Middle frontal gyrus (tissue), 1 donor: ENCODE measurements around the gene ANKRD33.

ENCODE experiments used
- DNase-seq: peaks from one replicate; pipeline ENCODE4 v3.0.0-alpha.2; 2015; ENCODE audit warnings: low spot score; ENCODE audit errors: extremely low spot score

ANKRD33 gene

GRCh38 chr12:51855586-51856428 is 32.1 kb upstream of the ANKRD33 start:
- DNase-seq: no peak

DNA sequence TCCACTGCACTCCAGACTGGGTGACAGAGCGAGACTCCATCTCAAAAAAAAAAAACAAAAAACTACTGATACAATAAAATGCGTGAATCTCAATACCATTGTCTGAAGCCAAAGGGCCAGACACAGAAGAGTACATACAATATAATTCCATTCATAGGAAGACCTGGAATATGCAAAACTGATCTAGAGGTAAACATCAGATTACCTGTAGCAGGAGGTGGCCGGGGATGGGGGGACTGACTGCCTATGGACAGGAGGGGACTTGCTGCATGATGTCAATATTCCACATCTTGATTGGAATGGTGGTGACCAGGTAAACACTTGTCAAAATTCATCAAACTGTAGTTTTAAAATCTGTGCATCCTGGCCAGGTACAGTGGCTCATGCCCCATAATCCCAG is 26.9 kb upstream of the ANKRD33 start:
- no peak for DNase-seq

DNA sequence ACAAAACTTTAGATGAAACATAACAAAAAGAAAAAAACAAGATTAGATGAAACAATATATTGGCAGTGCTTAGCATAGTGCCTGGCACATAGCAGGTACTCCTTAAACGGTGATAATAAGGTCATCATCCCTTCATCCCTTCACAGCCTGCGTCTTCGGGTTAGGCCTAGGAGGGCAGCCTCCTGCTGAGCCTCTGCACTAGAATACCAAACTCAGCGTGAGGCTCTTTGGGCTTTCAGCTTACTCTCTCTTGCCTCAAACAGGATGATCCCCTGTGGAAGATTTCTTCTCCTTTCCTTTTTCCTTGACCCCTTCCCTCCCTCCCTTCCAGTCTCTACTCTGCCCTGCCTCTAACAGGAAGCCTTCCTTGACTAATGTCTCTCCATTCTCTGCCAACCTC is 25.0 kb upstream of the ANKRD33 start:
- no peak for DNase-seq

GRCh38 chr12:51863363-51863932 is 24.5 kb upstream of the ANKRD33 start:
- no peak for DNase-seq

DNA sequence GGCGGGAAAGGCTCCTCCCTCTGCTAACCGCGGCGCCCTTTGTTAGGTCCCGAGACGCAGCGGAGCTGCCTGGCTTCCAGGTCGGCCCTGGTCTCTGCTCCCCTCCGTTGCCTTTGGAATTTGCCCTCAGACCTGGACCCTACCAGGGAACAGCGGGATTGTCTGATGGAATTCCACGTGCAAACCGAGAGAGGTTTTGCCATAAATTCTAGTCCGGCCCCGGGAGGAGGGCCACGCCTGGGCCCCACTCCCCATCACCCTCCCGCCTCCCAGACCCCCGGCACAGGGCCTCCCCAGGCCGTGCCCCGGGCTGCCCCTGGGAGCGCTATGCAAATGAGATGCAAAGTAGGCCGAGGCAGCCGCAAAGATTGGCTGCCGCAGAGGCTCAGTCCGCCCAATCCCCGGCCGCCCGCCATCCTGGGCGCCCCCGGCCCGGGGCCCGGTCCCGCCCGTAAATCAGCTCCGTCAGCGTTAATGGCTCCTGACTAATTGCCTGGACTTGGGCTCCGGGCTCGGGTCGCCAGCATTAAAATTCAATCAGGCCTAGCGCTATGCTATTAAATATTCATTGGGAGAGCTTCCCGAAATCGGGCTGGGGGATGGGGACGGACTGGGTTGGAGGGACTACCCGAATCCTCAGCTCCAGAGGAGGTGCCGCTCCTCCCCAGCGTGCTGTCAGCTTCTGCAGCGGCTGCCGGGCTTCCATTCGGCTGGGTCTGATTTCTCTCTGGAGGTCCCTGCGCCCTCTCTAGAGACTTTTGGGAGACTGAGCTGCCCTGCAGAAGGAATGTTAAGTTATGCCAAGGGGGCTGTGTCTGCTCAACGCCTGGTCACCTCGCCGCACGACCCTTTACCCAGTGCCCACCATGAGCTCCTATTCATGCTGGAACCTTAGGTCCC is 23.7 kb upstream of the ANKRD33 start:
- no peak for DNase-seq

- DNase-seq: no peak
Measured at GRCh38 chr12:51864833-51865670, 22.9 kb upstream of the ANKRD33 start.

DNA sequence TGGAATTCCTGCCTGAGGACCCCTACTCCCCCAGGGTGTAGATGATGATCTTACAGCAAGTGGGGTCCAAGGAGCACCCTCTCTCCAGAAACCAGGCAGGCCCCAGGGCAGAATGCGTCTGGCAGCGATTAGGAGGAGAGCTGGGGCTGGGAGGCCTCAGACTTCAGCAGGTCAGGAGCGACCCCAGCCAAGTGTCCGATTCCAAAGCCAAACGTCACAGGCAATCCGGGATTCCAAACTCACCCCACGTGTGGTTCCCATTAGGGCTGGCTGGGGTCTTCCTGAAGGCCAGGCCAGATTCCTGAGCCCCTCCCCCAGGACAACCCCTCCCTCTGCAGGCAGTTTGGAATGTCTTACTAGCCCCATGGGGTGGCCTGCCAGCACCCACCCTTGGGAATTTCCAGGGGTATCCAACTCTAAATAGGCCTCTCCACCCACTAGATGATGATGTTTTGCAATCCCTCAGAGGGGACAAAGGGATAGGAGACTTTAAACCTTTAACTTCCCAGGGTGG is 22.1 kb upstream of the ANKRD33 start:
- no peak for DNase-seq

- no peak for DNase-seq
Measured at GRCh38 chr12:51866324-51866723, 21.6 kb upstream of the ANKRD33 start.

GRCh38 chr12:51866762-51867161 is 21.1 kb upstream of the ANKRD33 start:
- no peak for DNase-seq

GRCh38 chr12:51867371-51867770 is 20.5 kb upstream of the ANKRD33 start:
- DNase-seq: no peak

DNA sequence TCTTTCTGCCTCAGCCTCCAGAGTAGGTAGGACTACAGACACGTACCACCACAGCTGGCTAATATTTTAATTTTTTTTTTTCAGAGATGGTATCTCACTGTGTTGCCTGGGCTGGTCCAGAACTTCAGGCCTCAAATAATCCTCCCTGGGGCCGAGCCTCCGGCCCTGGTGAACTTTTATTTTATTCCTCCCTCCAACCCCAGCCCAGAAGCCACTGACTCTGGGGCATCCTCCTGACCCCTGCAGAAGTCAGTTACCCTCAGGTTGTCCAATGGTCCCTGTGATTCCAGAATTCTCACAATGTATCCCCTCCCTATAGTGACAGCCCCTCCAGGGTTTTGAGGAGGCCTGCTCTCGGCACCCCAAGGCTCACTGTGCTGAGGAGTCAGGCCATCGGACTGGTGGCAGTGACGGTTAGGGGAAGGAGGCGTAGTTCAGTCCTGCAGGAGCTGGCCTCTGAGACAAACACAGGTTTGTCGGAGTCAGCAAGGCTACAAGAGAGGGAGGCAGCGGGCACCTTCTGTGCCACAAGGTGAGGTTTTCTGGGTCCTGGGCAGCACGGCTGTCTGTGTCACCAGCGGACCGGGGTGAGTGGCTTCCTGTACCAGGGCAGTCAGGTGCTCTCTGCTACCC is 20.0 kb upstream of the ANKRD33 start:
- DNase-seq: no peak

DNA sequence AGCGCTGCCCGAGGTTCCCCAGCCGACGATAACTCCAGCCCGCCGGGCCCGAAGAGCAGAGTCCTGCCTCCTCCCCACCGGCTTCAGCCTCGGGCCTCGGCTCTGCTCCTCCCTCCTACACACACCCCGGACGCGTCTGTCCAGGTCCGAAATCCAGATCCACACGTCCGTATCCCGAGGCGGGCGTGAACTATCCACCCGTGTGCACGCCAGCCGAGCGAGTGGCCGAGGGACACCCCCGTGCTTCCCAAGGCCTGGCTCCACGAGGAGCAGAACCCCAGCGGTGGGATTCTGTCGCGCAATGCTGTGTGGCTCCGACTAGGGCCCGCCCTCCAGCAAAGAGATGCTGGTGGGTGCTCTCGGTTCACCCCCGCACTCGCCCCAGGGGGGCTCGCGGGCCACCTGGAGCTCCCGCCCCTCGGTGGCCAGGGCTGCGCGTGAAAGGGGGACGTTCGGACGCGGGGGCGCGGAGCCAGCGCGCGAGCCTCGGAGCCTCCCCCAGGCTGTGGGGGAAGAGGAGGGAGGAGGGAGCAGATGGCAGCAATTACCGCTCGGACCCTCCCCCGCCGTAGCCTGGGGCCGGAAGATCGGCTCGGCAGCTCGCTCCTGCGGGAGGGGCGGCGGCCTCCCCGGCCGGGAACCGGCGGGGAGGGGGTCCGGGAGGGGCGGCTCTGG is 18.9 kb upstream of the ANKRD33 start:
- no peak for DNase-seq

- DNase-seq: no peak
Measured at GRCh38 chr12:51869496-51869865, 18.4 kb upstream of the ANKRD33 start.

DNA sequence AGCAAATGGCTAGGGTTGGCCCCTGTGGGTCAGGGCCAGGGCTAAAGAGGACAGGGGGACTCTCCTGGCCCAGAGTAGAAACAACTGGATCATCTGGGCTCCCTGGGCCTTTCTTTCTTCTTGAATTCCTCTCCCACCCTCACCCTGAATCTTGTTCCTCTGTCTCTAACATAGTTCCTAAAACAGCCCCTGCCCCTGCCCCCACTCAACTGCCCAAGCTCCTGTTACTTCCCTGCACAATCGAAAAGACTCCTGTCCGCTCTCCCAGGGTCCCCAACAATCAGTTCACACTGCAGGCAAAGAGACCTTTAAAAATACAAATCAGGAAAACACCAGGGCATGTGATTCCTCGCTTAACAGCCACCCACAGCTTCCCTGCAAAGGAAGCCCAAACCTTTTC is 18.0 kb upstream of the ANKRD33 start:
- DNase-seq: no peak

GRCh38 chr12:51870504-51870903 is 17.4 kb upstream of the ANKRD33 start:
- DNase-seq: no peak

DNA sequence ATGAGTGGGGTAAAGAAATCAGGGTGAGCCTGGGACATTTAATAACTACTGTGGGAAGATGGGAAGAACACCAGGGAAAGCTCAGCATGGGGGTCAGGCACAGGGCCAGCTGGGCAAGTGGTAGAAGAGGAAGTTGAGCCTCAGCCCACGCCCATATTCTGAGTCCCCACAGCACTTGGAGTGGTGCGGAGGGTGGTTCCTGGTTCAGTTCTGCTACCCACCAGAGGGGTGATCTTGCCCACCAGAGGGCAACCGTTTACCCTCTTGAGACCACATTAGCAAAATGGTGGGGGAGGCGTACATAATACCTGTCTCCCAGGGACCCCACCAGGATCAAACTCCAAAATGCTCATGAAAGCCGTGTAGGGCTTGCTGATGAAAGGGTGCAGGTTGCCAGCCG is 16.8 kb upstream of the ANKRD33 start:
- DNase-seq: no peak

- no peak for DNase-seq
Measured at GRCh38 chr12:51871918-51872688, 15.8 kb upstream of the ANKRD33 start.

GRCh38 chr12:51872689-51872981 is 15.3 kb upstream of the ANKRD33 start:
- no peak for DNase-seq

DNA sequence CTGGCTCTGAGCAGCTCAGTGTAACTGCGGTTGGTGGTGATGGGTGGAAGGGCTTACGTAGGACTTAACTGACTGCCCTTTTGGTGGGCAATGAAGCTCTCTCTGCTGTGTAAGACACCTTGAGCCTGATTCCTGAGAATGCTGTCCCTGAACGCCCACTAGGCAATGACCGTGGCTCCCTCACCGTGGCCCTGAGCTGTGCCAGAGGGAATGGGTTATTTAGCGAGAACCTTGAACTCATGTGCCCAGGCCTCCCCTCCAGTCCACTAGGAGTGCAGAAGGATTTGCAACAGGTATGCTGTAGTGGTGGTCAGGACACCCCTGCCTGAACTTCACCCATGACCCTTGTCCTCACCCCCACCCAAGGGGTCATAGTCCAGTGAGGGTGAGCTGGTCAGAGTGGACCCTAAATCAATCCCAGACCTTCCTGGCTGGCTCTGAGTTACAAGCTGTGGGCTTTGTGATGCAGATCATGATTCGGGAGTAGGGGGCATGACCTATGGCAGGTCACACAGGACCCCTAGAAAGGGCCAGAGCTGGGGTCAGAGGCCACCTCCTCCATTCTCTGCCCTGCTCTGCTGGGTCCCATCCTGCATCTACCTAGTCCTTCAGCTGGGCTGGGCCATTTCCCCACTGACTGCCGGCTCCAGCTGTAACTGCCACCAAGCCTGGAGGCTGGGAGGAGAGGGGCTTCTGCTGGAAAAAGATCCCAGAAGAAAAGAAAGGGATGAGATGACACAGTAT is 14.5 kb upstream of the ANKRD33 start:
- DNase-seq: no peak
